PC-9 (cell line): ENCODE measurements around the gene CAMK2B. TPM values are rescaled to one million over a fixed set of nuclear protein-coding genes. Genes with fewer than 3 reads are reported as not detected.

Experiments used
- BruUV-seq: library from RNA; stranded (reverse); fragments of 400-500 nt; replicated peaks from 2 replicates; lab custom pipeline; 2021; lab: Mats Ljungman, UMichigan
- CTCF ChIA-PET: fragments of 300-600 bp; sonication (Branson Sonifier 250); formaldehyde crosslinking; loops from one replicate; lab custom pipeline; 2022; ENCODE audit warnings: antibody characterized with exemption; lab: Charles Lee
- POLR2A ChIA-PET: fragments of 300-600 bp; sonication (Branson Sonifier 250); formaldehyde crosslinking; loops from one replicate; lab custom pipeline; 2022; ENCODE audit warnings: antibody characterized with exemption; ENCODE audit not compliant: unreplicated experiment; lab: Charles Lee
- DNase-seq, 2 experiments: peaks; one replicate each; pipeline versions ENCODE4 v3.0.0 to v3.0.0-alpha.2; 2015 to 2022; ENCODE audit warnings: mixed read lengths in 1 of 2
- H2AFZ ChIP-seq: fragments of 200-600 bp; sonication (generic); 2 replicates; pipeline ENCODE4 v1.8.1; 2017; ENCODE audit warnings: antibody characterized with exemption
- H3F3A ChIP-seq: fragments of 200-600 bp; sonication (generic); 2 replicates; pipeline ENCODE4 v1.8.1; 2017; ENCODE audit warnings: antibody characterized with exemption, mild to moderate bottlenecking, low read depth; ENCODE audit not compliant: insufficient read depth
- H3K27ac ChIP-seq: fragments of 200-600 bp; sonication (generic); 2 replicates; pipeline ENCODE4 v1.6.1; 2016; ENCODE audit warnings: mixed run types
- H3K27me3 ChIP-seq: fragments of 200-600 bp; sonication (generic); 2 replicates; pipeline ENCODE4 v1.6.1; 2016; ENCODE audit warnings: low read depth, mixed run types; ENCODE audit not compliant: insufficient read depth
- H3K36me3 ChIP-seq: fragments of 200-600 bp; sonication (generic); 2 replicates; pipeline ENCODE4 v1.6.1; 2016; ENCODE audit warnings: low read depth, mixed run types
- H3K4me1 ChIP-seq: fragments of 200-600 bp; sonication (generic); replicated peaks from 2 replicates; pipeline ENCODE4 v1.6.1; 2016; ENCODE audit warnings: mixed run types; ENCODE audit not compliant: insufficient read depth
- H3K4me2 ChIP-seq: fragments of 200-600 bp; sonication (generic); 2 replicates; pipeline ENCODE4 v1.6.1; 2017; ENCODE audit warnings: mixed run types
- H3K4me3 ChIP-seq: fragments of 200-600 bp; sonication (generic); 2 replicates; pipeline ENCODE4 v1.6.1; 2016; ENCODE audit warnings: mixed run types
- H3K79me2 ChIP-seq: fragments of 200-600 bp; sonication (generic); 2 replicates; pipeline ENCODE4 v1.6.1; 2017; ENCODE audit warnings: low read depth, mixed run types
- H3K9me2 ChIP-seq: fragments of 200-600 bp; sonication (generic); 2 replicates; pipeline ENCODE4 v1.8.1; 2017; ENCODE audit warnings: mild to moderate bottlenecking; ENCODE audit not compliant: insufficient read depth
- H3K9me3 ChIP-seq: fragments of 200-600 bp; sonication (generic); 2 replicates; pipeline ENCODE4 v1.8.1; 2016; ENCODE audit warnings: low read depth; ENCODE audit not compliant: insufficient read depth
- H4K20me1 ChIP-seq: fragments of 200-600 bp; sonication (generic); 2 replicates; pipeline ENCODE4 v1.8.1; 2017; ENCODE audit not compliant: insufficient read depth
- CTCF ChIP-seq: fragments of 200-600 bp; sonication (generic); conservative IDR thresholded peaks from 2 replicates; pipeline ENCODE4 v1.6.1; 2017; ENCODE audit warnings: mixed run types, antibody characterized with exemption, mild to moderate bottlenecking, moderate library complexity
- EZH2 ChIP-seq: fragments of 200-600 bp; sonication (generic); IDR thresholded peaks from 2 replicates; pipeline ENCODE4 v1.8.0; 2017; ENCODE audit warnings: antibody characterized with exemption, low read depth
- intact Hi-C: fragments of 100-400 bp; cut with micrococcal nuclease; formaldehyde crosslinking; loops from one replicate; pipeline ENCODE4 v1.10.0; 2022; ENCODE audit not compliant: unreplicated experiment
- total RNA-seq: library from RNA; stranded (reverse); gene quantifications from 2 replicates; pipeline ENCODE4 v1.2.3, GENCODE V29; 2021

CAMK2B gene
- total RNA-seq, 1 experiment from 2014 or later = 0.15 TPM

- no peaks in the 10 kb centered on the region for H3K9me3 ChIP-seq
- H3K79me2 ChIP-seq = no peaks in the 10 kb centered on the region
- H3K4me3 ChIP-seq = no peak overlapping the region
- H3K27me3 ChIP-seq = peaks cover 45% of the 10 kb centered on the region
- H4K20me1 ChIP-seq = 0 out of 2 replicates have a peak, but pooled peaks cover 4% of the 10 kb centered on the region
- H3K4me1 ChIP-seq = no peaks in the 10 kb centered on the region
- BruUV-seq = no TSS peak
- ChIA-PET POLR2A (no interaction called here), CTCF (interaction anchor here (0.6 kb wide), 1 partner anchor 99 kb away, joined by 4 read pairs; no protein-coding TSS in a partner anchor)
- H3F3A ChIP-seq = 0 out of 2 replicates have a peak, but pooled peaks cover 4% of the 10 kb centered on the region
- H2AFZ ChIP-seq = no peak overlapping the region
- intact Hi-C loops = no loop called here
- H3K36me3 ChIP-seq = no peaks in the 10 kb centered on the region
- TF ChIP-seq CTCF (no peak), EZH2 (no peak)
- no peaks in the 10 kb centered on the region for H3K9me2 ChIP-seq
- DNase-seq = no peak
- H3K27ac ChIP-seq = no peak overlapping the region
- peak overlapping the region; percentile 34 for H3K4me2 ChIP-seq
Measured at GRCh38 chr7:44221231-44221791, 104.1 kb downstream of the CAMK2B start.

- Histone ChIP-seq H3K27me3 (peaks cover 38% of the 10 kb centered on the region), H3K4me2 (no peak overlapping the region), H3K27ac (no peak overlapping the region), H3K9me2 (no peaks in the 10 kb centered on the region), H4K20me1 (0 out of 2 replicates have a peak, but pooled peaks cover 3% of the 10 kb centered on the region), H3K9me3 (no peaks in the 10 kb centered on the region), H3K36me3 (no peaks in the 10 kb centered on the region), H3K79me2 (no peaks in the 10 kb centered on the region), H3K4me1 (no peaks in the 10 kb centered on the region), H2AFZ (no peak overlapping the region), H3K4me3 (no peak overlapping the region), H3F3A (0 out of 2 replicates have a peak, but pooled peaks cover 6% of the 10 kb centered on the region)
- ChIA-PET CTCF (interaction anchor here (0.6 kb wide), 1 partner anchor 98 kb away, joined by 4 read pairs; no protein-coding TSS in a partner anchor), POLR2A (no interaction called here)
- no TSS peak for BruUV-seq
- intact Hi-C loops = no loop called here
- no peak for DNase-seq
- no peak for TF ChIP-seq CTCF
- no peak for TF ChIP-seq EZH2
Measured at GRCh38 chr7:44220358-44221112, 104.9 kb downstream of the CAMK2B start.

- H3K27ac ChIP-seq = no peak overlapping the region
- H3K4me1 ChIP-seq = no peaks in the 10 kb centered on the region
- POLR2A ChIA-PET = no interaction called here
Measured at GRCh38 chr7:44220046-44220357, 105.4 kb downstream of the CAMK2B start.

More at GRCh38 chr7:44220046-44220357, 105.4 kb downstream of the CAMK2B start:
- intact Hi-C loops = no loop called here
- Histone ChIP-seq H3K36me3 (no peaks in the 10 kb centered on the region), H3K9me2 (no peaks in the 10 kb centered on the region), H3K4me3 (no peak overlapping the region), H3K4me2 (no peak overlapping the region), H3K9me3 (no peaks in the 10 kb centered on the region), H2AFZ (no peak overlapping the region), H3F3A (0 out of 2 replicates have a peak, but pooled peaks cover 6% of the 10 kb centered on the region), H4K20me1 (no peaks in the 10 kb centered on the region), H3K27me3 (peaks cover 32% of the 10 kb centered on the region), H3K79me2 (no peaks in the 10 kb centered on the region)
- TF ChIP-seq EZH2 (no peak), CTCF (no peak)
- CTCF ChIA-PET = no interaction called here
- BruUV-seq = no TSS peak
- DNase-seq = no peak
